ENCODE measurements around the gene PDE11A. TPM values are rescaled to one million over a fixed set of nuclear protein-coding genes. Genes with fewer than 3 reads are reported as not detected.

The PDE11A gene
- total and polyA plus RNA-seq, 2 of the 13 experiments (the other 11 are each of a cell fraction or from before 2014, with no cell fraction given), result 1.2 to 1.7 TPM

- TF ChIP-seq KIAA2018 (CRISPR knock-in tag; IDR thresholded peaks at IDR 0.05; ENCODE audit: borderline replicate concordance) (no peak), ZNF781 (CRISPR knock-in tag; IDR thresholded peaks at IDR 0.05; ENCODE audit: borderline replicate concordance, not compliant biosample characterization) (no peak), THYN1 (CRISPR knock-in tag; IDR thresholded peaks at IDR 0.05; ENCODE audit: borderline replicate concordance, low read depth) (no peak), ATF5 (CRISPR knock-in tag; IDR thresholded peaks at IDR 0.05; ENCODE audit: low read depth) (no peak), TCF12 (IDR thresholded peaks at IDR 0.05) (no peak), TCF12 (CRISPR knock-in tag; IDR thresholded peaks at IDR 0.05) (no peak), ADNP (CRISPR knock-in tag; IDR thresholded peaks at IDR 0.05) (no peak), RXRA (CRISPR knock-in tag; IDR thresholded peaks at IDR 0.05) (no peak), SNRNP70 (IDR thresholded peaks at IDR 0.05; ENCODE audit: low read depth, low read length) (no peak), CC2D1A (CRISPR knock-in tag; IDR thresholded peaks at IDR 0.05) (no peak)
- TF ChIP-seq, protein P1, sequence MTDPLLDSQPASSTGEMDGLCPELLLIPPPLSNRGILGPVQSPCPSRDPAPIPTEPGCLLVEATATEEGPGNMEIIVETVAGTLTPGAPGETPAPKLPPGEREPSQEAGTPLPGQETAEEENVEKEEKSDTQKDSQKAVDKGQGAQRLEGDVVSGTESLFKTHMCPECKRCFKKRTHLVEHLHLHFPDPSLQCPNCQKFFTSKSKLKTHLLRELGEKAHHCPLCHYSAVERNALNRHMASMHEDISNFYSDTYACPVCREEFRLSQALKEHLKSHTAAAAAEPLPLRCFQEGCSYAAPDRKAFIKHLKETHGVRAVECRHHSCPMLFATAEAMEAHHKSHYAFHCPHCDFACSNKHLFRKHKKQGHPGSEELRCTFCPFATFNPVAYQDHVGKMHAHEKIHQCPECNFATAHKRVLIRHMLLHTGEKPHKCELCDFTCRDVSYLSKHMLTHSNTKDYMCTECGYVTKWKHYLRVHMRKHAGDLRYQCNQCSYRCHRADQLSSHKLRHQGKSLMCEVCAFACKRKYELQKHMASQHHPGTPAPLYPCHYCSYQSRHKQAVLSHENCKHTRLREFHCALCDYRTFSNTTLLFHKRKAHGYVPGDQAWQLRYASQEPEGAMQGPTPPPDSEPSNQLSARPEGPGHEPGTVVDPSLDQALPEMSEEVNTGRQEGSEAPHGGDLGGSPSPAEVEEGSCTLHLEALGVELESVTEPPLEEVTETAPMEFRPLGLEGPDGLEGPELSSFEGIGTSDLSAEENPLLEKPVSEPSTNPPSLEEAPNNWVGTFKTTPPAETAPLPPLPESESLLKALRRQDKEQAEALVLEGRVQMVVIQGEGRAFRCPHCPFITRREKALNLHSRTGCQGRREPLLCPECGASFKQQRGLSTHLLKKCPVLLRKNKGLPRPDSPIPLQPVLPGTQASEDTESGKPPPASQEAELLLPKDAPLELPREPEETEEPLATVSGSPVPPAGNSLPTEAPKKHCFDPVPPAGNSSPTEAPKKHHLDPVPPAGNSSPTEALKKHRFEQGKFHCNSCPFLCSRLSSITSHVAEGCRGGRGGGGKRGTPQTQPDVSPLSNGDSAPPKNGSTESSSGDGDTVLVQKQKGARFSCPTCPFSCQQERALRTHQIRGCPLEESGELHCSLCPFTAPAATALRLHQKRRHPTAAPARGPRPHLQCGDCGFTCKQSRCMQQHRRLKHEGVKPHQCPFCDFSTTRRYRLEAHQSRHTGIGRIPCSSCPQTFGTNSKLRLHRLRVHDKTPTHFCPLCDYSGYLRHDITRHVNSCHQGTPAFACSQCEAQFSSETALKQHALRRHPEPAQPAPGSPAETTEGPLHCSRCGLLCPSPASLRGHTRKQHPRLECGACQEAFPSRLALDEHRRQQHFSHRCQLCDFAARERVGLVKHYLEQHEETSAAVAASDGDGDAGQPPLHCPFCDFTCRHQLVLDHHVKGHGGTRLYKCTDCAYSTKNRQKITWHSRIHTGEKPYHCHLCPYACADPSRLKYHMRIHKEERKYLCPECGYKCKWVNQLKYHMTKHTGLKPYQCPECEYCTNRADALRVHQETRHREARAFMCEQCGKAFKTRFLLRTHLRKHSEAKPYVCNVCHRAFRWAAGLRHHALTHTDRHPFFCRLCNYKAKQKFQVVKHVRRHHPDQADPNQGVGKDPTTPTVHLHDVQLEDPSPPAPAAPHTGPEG (CRISPR knock-in tag; IDR thresholded peaks at IDR 0.05), result no peak
These were observed 380.4 kb downstream of the PDE11A start (continued) for GRCh38 chr2:177692042-177692782.
